HG02588 (cell line): ENCODE measurements around the gene ZSCAN16.
"Not testable (repeated sequence)": the region's sequence is repeated elsewhere in the genome, so short reads cannot be mapped to it uniquely, and the experiment has no call there.

Experiments
- ATAC-seq: cut with Tn5 transposase; IDR thresholded peaks from one replicate; pipeline ENCODE4 v1.9.1; 2021; ENCODE audit warnings: mild to moderate bottlenecking, moderate library complexity; ENCODE audit not compliant: unreplicated experiment

ZSCAN16 gene

DNA sequence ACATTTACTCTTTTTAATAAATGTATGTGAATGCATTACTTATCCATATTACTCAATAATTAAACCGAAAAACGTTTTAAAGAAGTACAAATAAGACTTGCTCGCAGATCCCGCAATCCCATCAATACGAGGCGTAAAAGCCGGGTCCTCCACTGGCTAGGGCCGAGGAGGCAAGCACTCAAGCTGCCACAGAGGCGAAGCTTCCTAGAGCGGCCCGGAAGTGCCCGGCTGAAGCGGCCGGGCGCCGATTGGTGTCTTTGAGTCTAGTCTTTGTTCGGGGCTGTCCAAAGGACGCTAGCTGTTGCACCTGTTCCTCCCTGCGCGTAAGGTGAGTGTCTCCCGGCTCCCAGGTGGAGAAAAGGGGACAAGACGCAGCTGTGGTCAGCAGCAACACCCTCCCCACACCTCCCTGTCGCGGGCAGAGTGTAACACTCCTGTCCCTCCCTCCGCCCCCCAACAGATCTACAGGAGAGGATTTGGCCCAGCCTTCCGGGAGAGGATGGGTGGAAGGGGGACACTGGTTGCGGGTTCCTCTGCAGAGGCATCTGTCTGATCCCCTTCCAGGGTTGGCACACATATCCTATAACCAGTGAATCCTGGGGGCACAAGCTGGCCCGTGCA is at the start of gene ZSCAN16:
Gene ZSCAN16, plus strand, starts transcription at position 260 of the 621 bp plus-strand sequence. CDS start 835 bp downstream, outside the sequence.
- ATAC-seq = peak; percentile 97

DNA sequence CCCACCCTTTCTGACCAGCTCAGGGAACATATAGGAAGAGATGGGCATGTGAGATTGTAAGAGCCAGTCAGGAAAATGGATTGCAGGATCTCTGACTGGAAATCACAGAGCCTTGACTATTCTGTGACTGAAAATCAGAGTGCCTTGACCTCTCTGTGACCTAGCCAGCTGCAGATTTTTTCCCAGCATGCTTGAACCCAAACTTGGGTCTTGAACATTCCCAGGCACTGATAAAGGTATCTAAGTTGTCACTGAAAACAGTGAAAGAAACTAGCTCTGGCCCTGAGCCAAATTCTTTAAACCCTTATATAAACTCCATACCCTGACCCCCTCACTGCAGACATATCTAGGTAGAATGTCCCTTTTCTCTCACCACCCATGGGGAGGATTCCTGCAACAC is 46.4 kb upstream of the ZSCAN16 start:
- no peak for ATAC-seq

DNA sequence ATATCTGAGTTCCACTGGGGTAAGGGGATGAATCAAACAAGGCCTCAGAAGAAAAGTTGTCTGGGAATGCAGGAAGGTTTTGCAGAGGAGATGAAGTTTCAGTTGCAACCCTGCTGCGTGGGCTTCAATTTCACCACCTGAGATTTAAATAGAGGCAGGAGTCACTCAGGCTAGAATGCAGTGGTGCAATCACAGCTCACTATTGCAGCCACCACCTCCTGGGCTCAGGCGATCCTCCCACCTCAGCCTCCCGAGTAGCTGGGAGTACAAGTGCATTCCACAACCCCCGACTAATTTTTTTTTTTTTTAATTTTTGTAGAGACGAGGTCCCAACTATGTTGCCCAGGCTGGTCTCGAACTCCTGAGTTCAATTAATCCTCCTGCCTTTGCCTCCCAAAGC is 45.6 kb upstream of the ZSCAN16 start:
- no peak for ATAC-seq

DNA sequence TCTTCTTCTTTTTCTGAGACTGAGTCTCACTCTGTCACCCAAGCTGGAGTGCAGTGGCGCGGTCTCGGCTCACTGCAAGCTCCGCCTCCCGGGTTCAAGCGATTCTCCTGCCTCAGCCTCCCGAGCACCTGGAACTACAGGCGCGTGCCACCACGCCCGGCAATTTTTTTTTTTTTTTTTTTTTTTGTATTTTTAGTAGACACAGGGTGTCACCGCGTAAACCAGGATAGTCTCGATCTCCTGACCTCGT is 44.1 kb upstream of the ZSCAN16 start, which contains the start of gene ZNF165:
Gene ZNF165, plus strand, starts transcription at position 188 of the 250 bp plus-strand sequence. CDS start 4,913 bp downstream, outside the sequence.
- peak; percentile 23 for ATAC-seq

DNA sequence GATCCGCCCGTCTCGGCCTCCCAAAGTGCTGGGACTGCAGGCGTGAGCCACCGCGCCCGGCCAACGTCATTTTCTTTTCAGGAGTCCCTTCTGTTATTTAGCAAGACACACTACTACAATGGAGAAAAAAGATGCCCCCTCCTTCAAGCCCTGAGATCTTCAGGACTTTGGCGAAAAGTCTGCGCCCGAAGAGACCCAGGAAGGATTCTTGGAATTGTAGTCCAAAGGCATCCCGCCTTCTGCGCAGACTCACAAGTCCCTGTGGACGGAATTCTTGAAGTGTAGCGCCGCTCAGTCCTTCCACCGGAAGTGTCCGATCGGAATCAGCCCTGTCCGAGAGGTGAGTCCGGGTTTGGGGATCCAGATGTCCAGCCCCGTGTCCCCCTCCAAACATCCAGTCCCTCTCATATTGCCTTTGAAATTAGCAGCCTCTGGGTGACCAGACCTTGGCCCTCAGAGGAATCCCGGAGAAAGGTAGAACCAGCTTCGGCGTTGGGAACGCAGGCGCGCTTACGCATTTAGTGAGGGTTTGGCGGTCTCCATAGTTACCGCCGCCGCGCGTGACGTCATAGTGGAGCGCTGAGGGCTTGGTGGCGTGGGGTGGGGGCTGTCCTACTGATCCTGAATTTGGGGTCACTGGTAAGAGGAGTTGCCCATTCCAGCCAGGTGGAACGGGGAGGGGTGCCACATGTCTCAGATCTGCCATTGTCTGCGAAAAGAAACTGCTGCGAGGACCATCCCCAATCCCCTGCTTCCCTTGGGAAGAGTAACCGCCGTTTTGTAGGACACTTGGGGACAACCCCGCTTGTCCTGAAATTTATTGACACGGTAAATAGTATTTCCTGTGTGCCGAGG is 43.6 kb upstream of the ZSCAN16 start:
- ATAC-seq = peak; percentile 80

DNA sequence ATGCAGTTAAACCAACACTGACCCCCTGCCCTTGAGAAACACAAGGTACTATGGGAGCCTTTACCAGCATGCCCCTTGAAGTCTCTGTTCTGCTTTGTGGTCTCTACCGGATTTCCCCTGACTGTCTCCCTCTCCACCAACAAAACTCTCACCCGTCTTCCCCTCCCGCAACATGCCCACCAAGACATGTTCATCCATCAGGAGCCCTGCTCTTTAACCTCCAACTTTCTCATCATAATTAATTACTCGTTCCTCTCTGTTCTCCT is 43.0 kb upstream of the ZSCAN16 start:
- ATAC-seq = peak; percentile 42

DNA sequence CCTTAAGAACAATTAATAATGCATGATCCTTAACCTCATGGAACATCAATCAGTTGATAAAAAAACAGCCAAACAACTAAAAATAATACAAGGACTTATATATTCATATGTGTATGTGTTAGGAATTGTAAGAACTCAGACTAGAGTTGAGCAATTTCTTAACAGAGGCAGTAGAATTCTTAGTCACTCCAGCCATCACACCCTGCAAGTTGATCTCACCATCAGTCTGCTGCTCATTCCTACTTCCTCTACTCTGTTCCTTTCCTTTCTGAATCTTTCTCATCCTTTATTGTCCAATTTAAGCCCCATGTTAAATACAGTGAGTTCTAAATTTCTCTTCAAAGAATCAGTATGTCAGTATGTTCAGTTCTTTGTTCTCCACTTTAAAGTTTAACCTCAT is 41.5 kb upstream of the ZSCAN16 start:
- no peak for ATAC-seq

DNA sequence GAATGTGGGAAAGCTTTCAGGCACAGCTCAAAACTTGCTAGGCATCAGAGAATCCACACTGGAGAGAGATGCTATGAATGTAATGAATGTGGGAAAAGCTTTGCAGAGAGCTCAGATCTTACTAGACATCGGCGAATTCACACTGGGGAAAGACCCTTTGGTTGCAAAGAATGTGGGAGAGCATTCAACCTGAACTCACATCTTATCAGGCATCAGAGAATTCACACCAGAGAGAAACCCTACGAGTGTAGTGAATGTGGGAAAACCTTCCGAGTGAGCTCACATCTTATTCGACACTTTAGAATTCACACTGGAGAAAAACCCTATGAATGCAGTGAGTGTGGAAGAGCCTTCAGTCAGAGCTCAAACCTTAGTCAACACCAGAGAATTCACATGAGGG is 35.4 kb upstream of the ZSCAN16 start:
- ATAC-seq = no peak

DNA sequence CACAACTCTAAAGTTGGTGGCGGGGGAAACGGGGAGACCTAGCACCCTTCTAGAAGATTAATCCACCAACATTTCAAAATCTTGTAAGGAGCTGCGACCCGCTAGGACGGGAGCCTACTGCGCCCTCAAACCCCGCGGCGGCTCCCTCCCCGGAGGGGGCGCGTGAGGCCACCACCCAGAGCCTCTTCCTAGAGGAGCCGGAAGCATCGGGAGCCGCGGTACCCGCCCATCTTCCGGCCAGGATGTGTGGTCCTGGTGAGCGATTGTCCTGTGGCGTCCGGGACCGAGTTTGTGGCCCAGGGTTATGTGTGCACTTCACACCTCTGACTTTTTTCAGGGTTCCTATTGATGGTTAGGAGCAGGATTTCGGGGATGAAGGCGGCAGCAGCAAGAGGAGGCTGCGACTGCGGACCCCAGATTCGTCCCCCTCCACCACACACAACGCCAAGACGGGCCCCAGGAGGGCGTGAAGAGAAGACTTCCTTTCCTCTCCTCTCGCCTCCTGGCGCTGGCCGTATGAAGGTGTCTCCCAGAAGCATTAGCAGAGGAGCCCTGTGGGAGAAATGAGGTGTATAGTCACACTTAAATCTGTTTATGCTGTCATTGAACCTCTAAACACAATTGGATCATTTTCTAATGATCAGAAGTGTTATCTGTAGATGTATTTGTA is 33.4 kb upstream of the ZSCAN16 start:
- ATAC-seq = no peak

DNA sequence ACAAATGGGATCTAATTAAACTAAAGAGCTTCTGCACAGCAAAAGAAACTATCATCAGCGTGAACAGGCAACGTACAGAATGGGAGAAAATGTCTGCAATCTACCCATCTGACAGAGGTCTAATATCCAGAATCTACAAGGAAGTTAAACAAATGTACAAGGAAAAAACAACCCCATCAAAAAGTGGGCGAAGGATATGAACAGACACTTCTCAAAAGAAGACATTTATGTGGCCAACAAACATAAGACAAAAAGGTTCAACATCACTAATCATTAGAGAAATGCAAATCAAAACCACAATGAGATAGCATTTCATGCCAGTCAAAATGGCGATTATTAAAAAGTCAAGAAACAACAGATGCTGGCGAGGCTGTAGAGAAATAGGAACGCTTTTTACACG is 22.2 kb upstream of the ZSCAN16 start:
- ATAC-seq = not testable (repeated sequence)

DNA sequence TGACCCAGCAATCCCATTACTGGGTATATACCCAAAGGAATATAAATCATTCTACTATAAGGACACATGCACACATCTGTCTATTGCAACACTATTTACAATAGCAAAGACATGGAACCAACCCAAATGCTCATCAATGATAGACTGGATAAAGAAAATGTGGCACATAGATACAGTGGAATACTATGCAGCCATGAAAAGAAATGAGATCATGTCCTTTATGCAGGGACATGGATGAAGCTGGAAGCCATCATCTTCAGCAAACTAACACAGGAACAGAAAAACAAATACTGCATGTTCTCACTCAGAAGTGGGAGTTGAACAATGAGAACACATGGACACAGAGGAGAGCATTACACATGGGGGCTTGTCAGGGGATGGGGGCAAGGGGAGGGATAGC is 21.7 kb upstream of the ZSCAN16 start:
- ATAC-seq = not testable (repeated sequence)

DNA sequence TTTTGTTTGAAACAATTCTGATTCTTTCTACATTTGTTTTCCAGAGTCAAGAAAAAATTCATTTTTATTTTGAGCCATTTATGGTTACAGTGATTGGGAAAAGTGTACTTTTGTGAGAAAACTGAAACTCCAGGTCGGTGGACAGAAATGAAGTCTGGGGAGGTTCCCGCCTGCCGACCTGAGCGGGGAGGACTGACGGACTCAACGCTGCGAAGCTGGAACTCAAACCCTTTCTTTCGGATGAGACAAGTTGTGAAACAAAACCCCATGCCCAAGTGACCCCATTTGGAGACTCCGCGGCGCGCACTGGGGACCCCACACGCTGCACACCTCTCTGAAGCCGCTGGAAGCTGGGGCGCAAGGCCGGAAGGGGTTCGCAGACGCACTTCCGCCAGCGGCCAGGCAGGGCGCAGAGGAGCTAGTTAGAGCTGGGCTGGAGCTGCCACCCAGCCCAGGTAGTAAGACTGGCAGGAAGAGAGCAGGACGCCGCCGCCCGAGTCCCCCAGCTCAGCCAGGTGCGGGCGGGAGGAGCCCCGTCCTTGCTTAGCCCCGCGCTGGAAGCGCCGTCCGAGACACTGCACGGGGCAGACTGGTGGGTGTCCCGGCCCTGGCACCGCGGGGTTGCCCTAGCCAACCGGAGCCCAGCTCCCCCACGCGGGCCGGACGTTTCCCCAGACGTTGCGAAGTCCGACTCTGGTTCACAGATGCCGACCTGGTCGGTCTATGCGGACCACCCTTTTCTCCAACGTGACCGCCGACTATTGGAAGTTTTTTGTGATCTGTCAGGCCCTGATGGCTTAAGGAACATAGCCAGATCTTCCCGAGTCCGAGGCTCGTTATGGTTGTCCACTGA is 19.8 kb upstream of the ZSCAN16 start:
- peak; percentile 99 for ATAC-seq

DNA sequence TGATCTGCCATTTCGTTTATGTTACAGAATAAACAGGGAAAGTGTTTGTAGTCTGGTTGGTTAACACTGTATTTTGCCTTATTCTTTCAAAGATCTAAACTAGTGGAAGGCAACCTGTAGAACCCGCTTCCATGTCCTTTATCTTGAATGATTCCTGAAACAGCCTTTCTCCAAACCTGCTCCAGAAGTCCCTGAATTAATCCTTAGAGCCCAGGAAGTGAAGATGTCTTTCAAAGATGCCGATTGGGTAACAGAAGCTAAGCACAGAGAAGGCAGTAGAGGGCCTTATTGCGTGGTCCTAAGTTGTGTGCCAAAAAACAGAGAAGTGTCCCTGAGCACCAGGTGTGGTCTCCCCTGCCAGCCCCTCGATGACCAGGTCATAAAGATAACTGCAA is 19.2 kb upstream of the ZSCAN16 start:
- no peak for ATAC-seq

DNA sequence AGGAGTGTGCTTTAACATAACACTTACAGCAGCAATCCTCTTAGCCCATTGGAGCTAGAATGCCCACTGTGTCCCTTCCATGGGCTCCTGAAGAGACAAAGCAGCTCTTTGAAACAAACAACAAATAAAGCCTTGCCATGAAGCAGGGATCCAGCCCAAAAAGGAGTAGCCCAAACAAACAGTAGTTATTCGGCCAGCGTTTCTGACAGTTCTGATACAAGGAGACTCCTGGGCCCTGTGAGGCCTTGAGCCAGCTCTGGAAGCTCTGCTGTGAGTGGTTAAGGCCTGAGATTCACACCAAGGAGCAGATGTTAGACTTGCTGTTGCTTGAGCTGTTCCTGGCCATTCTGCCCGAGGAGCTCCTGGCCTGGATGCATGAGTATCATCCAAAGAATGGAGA is 16.9 kb upstream of the ZSCAN16 start:
- no peak for ATAC-seq

DNA sequence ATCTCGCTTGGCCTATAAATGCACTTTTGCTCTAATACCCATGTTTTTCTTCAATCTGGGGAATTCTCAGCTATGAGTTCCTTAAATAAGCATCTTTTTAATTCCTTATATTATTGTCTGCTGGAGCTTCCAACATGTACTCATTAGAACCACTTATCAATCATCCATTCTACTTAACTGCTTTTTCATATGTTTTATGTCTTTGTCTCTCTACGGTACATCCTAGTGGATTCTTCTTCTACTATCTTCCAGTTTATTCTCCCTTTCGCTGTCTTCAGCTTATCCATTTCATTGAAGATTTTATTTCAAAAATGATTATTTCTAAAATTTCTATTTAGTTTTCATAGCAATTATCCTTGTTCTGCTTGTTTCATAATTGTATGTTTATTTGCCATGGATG is 12.4 kb upstream of the ZSCAN16 start:
- no peak for ATAC-seq

DNA sequence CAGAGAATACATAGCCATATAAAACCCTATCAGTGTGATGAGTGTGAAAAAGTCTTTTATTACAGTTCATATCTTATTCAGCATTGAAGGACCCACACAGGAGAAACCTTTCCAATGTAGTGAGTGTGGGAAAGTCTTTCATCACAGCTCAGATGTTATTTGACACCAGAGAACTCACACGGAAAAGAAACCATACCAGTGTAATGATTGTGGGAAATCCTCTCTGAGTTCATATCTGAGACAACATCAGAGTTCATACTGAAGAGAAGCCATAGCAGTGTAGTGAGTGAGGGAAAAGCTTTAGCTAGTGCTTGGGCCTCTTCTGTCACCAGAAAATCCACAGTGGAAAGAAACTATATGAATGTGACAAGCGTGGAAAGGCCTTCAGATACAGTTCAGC is 8.6 kb upstream of the ZSCAN16 start:
- no peak for ATAC-seq

DNA sequence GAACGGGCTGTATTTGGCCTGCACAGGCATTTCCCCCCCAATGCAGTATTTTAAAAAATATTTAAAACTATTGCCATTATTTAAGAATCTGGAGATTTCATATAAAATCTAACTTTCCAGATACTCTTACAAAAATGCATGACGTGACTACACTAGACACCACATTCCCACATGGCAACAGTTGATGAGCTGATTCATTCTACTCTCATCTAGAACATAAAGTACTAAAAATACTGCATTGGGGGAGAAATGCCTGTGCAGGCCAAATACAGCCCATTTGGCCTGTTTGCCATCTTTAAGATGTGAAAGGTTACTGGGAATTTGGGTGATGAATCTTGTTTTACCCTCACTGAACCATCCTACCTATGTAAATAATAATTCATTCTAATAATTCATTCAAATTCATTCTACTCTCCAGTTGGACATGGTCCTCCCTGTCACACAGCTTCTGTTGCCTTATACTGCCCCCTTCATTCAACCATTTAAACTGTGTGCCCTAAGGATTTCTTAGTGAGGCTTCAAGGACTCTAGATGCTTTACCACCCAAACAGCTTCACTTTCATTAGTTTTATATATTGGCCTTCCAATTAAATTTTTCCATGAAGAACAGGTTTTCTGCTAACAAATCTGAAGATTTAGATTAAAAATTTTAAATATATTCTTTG is 6.9 kb upstream of the ZSCAN16 start:
- ATAC-seq = no peak

DNA sequence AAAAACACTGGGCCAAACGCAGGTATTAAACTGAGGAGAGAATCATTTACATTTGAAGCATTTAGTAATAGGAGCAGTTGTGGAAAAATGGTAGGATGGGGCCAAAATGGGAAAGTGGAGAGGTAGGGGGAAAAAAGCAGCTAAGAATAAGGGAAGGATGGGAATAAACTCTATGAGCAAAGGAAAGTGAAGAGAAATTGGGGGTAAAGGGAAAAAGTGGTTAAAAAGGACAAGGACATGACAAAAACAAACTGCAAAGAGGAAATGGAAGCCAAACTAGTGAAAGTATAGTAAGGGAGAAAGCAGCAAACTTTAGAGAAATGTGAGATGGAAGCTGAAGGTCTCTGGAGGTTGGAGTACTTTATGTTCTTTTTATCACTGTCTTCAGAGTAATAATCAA is 6.2 kb upstream of the ZSCAN16 start:
- no peak for ATAC-seq

DNA sequence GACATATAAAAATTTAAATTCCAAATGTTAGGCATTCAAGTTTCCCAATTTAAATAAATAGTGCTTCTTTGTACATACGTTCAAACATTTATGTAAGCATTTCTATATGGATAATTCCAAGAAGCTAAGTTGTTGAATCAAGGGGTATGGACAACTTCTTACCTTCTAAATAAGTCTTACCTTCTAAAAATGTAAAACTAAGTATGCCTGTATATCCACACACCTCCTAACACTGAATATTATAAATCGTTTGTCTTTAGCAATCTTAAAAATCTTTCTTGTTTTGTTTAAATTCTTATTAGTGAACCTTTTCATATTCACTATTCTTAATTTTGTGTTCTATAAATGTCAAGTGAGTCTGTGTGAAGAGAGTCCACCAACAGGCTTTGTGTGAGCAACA is 2.5 kb upstream of the ZSCAN16 start:
- no peak for ATAC-seq

DNA sequence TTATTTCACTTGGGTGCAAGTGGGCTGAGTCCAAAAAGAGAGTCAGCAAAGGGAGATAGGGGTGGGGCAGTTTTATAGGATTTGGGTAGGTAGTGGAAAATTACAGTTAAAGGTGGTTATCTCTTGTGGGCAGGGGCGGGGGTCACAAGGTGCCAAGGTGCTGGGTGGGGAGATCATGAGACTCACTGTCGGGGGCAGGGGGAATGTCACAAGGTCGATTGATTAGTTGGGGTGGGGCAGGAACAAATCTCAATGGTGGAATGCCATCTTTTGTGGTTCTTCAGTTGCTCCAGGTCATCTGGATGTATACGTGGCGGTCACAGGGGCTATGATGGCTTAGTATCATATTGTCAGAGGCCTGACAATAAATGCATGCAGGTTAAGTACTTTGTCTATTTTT is 2.1 kb upstream of the ZSCAN16 start:
- not testable (repeated sequence) for ATAC-seq

DNA sequence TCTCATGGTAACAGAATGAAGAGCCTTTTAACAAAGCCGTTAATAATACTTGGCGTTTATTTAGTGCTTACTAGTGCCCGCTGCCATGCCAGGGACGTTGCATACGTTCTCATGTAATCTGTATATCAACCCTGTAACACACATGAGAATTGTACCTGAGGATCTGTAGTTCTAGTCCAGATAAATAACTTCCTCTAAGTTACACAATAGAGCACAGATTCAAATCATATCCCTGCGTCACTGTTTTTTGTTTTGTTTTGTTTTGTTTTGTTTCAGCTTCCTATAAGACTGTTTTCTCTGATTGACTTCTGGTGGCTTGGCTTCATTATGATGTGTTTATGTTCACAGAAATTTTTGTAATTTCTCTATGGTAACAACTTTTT is 553 bp downstream of the ZSCAN16 start:
- ATAC-seq = peak; percentile 12
